Measurements from ENCODE around the gene FAM222A.

Gene FAM222A

GRCh38 chr12:109808876-109809646 lies 95.4 kb downstream of the FAM222A start:
- no peak for DNase-seq

- no peak for DNase-seq
These were observed 97.5 kb downstream of the FAM222A start for GRCh38 chr12:109810954-109811623.

GRCh38 chr12:109811624-109811995 lies 98.0 kb downstream of the FAM222A start:
- DNase-seq: no peak

- DNase-seq: no peak
These were observed 100.3 kb downstream of the FAM222A start for GRCh38 chr12:109813810-109814416.

- DNase-seq: no peak
These were observed 101.0 kb downstream of the FAM222A start for GRCh38 chr12:109814600-109815150.

- DNase-seq: no peak
These were observed 101.6 kb downstream of the FAM222A start for GRCh38 chr12:109815225-109815624.

GRCh38 chr12:109815757-109816617 lies 102.4 kb downstream of the FAM222A start:
- DNase-seq: no peak

- DNase-seq: no peak
These were observed 103.2 kb downstream of the FAM222A start for GRCh38 chr12:109816870-109817269.

- DNase-seq: no peak
These were observed 104.1 kb downstream of the FAM222A start for GRCh38 chr12:109817627-109818231.

- no peak for DNase-seq
These were observed 104.6 kb downstream of the FAM222A start for GRCh38 chr12:109818253-109818652.

GRCh38 chr12:109818905-109819500 lies 105.4 kb downstream of the FAM222A start:
- no peak for DNase-seq
